ENCODE measurements around the gene PSTK.

DNA sequence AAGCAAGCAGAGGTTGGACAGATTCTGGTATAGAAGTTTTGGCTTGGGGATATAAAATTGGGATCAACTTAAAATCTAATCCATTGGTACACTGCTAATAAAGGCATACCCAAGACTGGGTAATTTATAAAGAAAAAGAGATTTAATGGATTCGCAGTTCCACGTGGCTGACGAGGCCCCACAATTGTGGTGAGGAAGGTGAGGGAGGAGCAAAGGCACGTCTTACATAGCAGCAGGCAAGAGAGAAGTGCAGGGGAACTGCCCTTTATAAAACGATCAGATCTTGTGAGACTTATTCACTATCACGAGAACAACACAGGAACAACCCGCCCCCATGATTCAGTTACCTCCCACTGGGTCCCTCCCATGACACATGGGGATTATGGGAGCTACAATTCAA lies 38.3 kb downstream of the PSTK start:
- TF ChIP-seq, protein P1, sequence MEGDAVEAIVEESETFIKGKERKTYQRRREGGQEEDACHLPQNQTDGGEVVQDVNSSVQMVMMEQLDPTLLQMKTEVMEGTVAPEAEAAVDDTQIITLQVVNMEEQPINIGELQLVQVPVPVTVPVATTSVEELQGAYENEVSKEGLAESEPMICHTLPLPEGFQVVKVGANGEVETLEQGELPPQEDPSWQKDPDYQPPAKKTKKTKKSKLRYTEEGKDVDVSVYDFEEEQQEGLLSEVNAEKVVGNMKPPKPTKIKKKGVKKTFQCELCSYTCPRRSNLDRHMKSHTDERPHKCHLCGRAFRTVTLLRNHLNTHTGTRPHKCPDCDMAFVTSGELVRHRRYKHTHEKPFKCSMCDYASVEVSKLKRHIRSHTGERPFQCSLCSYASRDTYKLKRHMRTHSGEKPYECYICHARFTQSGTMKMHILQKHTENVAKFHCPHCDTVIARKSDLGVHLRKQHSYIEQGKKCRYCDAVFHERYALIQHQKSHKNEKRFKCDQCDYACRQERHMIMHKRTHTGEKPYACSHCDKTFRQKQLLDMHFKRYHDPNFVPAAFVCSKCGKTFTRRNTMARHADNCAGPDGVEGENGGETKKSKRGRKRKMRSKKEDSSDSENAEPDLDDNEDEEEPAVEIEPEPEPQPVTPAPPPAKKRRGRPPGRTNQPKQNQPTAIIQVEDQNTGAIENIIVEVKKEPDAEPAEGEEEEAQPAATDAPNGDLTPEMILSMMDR (IDR thresholded peaks at IDR 0.05): no peak
- TF ChIP-seq EZH2 (IDR thresholded peaks at IDR 0.05): no peak
